MG63 (cell line): ENCODE measurements around the gene STK16. TPM values are rescaled to one million over a fixed set of nuclear protein-coding genes. Genes with fewer than 3 reads are reported as not detected.
"Not testable (repeated sequence)": the region's sequence is repeated elsewhere in the genome, so short reads cannot be mapped to it uniquely, and the experiment has no call there.

Experiments used
- DNase-seq: peaks from one replicate; pipeline ENCODE4 v3.0.0-alpha.2; 2020
- H3K27me3 ChIP-seq: fragments of 250-450 bp; sonication (Bioruptor Pico); 2 replicates; pipeline ENCODE4 v1.5.1; 2020; ENCODE audit warnings: mild to moderate bottlenecking, moderate library complexity
- H3K36me3 ChIP-seq: fragments of 250-450 bp; sonication (Bioruptor Pico); 2 replicates; pipeline ENCODE4 v1.5.1; 2020; ENCODE audit warnings: mild to moderate bottlenecking, moderate library complexity
- H3K4me3 ChIP-seq: fragments of 250-450 bp; sonication (Bioruptor Pico); 2 replicates; pipeline ENCODE4 v1.5.1; 2020; ENCODE audit warnings: mild to moderate bottlenecking, moderate library complexity
- H3K9me3 ChIP-seq: fragments of 250-450 bp; sonication (Bioruptor Pico); 2 replicates; pipeline ENCODE4 v1.5.1; 2020; ENCODE audit warnings: mild to moderate bottlenecking, moderate library complexity
- total RNA-seq: library from RNA; depleted of rRNA; stranded (reverse); fragments of >200 nt; shearing (Covaris generic); gene quantifications from 2 replicates; pipeline ENCODE4 v1.2.3, GENCODE V29; 2014; ENCODE audit warnings: low replicate concordance

The STK16 gene
- total RNA-seq, 1 experiment from 2014 or later, result 26.0 TPM

DNA sequence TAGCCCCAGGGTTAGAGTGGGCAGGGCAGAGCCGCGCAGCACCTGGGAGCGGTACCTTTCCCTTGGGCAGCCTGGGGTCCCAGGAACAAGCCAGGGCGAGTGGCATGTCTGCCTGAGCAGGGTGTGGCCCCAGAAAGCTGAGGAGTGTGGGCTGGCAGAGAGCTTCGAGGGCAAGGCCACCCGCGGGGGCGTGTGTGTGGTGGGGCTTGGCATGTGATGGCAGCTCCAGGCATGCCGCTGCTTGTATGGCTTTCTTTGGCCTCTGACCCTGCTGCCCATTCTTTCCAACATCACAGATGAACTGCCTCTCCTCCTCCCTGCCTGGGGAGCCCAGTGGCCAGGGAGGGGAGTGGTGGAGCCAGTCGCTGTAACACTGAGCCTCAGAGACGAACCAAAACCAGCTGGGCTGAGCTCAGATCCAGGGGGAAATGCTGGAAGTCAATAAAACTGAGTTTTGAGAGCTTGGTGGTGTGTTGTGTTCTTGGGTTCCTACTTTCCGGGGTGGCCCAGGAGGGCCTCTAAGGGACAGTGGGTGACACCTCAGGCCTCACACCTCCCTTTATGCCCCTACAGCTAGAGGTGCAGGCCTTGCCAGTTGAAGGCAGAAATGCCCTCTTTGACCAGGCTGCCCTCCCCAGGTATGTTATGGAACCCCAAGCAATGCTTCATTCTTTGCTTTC is 41.3 kb downstream of the STK16 start:
- Histone ChIP-seq H3K36me3 (peaks cover 20% of the 10 kb centered on the region), H3K27me3 (no peaks in the 10 kb centered on the region), H3K9me3 (no peaks in the 10 kb centered on the region), H3K4me3 (no peak overlapping the region)
- peak; percentile 95 for DNase-seq

DNA sequence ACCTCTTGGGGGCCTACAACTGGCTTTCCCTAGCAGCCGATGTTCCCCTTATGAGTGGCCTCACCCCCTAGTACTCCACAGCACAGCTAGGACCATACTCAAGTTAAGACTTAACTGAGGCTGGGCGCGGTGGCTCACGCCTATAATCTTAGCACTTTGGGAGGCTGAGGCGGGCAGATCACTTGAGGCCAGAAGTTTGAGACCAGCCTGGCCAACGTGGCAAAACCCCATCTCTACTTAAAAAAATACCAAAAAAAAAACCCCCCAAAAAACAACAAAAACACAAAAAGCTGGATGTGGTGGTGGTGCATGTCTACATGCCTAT is 41.8 kb downstream of the STK16 start:
- H3K36me3 ChIP-seq, result peaks cover 20% of the 10 kb centered on the region
- DNase-seq, H3K9me3 ChIP-seq, H3K27me3 ChIP-seq, H3K4me3 ChIP-seq: not testable (repeated sequence)

DNA sequence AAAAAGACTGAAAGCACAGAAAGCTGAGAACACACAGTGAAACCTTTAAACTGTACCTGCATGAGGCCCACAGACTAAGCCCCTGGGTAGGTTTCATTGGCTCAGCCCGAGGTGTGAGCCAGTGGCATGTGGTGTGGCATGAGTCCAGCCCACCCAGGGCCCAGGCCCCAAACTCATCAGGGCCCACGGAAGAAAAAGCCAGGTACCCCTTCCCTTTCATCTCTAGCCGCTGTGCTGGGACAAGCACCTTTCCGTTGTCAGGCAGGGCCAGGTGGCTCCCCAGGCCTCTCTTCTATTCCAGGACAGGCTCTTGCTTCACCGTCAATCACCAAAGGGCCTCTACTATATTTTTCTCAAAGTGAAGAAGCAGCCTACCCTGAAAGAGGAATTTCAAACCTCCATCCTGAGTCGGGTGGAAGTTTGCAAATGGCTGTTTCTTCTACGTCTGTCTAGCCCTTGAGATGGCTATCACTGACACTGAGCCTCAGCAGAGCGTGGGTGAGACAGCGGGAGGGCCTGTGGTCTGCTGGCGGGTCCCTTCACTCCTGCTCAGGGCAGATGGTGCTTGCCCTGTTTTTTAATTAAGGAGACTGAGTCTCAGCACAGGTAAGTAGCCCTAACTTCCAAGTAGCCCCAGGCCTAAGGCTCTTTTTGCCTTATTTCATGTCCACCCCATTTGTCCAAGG is 42.4 kb downstream of the STK16 start:
- no peak for DNase-seq
- Histone ChIP-seq H3K36me3 (peaks cover 17% of the 10 kb centered on the region), H3K27me3 (no peaks in the 10 kb centered on the region), H3K4me3 (no peak overlapping the region), H3K9me3 (no peaks in the 10 kb centered on the region)

DNA sequence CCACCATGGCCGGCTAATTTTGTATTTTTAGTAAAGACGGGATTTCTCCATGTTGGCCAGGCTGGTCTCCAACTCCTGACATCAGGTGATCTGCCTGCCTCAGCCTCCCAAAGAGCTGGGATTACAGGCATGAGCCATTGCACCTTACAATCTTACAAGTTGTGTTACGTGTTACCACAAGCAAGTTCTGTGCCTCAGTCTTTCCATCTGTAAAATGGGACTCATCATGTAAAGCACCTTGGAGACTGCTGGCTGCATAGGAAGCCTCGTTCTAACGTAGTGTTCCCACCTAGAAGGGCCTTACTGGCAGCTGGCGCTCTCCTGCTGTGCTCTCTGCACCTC is 43.9 kb downstream of the STK16 start:
- H3K36me3 ChIP-seq, result peaks cover 11% of the 10 kb centered on the region
- H3K9me3 ChIP-seq, result no peaks in the 10 kb centered on the region
- no peak overlapping the region for H3K4me3 ChIP-seq
- DNase-seq, result no peak
- no peaks in the 10 kb centered on the region for H3K27me3 ChIP-seq

DNA sequence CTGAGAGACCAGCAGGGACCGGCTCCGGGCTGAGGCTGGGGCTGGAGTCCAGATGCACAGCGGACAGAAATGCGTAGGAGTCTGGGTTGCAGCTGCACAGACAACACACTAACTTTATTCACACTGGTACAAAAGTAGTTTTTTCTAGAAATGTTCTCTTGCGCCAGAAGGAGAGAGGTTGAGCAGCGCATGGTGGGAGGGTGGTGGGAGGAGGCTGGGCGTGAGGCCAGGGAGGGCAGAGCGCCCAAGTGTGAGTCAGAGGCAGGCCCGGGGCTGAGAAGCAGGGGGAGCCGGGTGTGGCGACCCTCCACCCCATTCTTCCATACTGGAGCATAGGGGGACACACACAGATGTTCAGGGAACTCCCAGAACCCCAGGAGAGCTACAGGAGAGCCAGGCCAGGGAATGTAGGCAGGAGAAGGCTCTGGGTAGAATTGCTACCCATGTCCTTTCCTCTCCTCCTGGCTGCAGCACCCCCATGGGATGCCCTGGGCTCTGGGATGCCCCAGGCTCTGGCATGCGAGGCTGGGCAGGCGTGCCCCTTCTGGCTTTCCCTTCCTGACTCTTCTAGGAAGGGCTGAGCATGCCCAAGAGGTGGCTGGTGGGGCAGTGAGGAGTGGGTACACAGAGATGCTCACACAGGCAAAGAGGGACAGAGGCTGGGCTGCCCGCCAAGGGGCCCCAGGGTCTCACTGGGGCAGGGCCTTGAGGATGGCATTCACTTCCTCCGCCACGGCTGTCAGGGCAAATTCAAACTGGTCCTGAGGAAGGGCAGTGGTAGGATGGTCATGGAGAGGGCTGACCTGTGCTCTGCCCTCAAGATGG is 44.5 kb downstream of the STK16 start:
- DNase-seq, result peak; percentile 85
- Histone ChIP-seq H3K27me3 (no peaks in the 10 kb centered on the region), H3K9me3 (no peaks in the 10 kb centered on the region), H3K36me3 (peaks cover 11% of the 10 kb centered on the region), H3K4me3 (no peak overlapping the region)

DNA sequence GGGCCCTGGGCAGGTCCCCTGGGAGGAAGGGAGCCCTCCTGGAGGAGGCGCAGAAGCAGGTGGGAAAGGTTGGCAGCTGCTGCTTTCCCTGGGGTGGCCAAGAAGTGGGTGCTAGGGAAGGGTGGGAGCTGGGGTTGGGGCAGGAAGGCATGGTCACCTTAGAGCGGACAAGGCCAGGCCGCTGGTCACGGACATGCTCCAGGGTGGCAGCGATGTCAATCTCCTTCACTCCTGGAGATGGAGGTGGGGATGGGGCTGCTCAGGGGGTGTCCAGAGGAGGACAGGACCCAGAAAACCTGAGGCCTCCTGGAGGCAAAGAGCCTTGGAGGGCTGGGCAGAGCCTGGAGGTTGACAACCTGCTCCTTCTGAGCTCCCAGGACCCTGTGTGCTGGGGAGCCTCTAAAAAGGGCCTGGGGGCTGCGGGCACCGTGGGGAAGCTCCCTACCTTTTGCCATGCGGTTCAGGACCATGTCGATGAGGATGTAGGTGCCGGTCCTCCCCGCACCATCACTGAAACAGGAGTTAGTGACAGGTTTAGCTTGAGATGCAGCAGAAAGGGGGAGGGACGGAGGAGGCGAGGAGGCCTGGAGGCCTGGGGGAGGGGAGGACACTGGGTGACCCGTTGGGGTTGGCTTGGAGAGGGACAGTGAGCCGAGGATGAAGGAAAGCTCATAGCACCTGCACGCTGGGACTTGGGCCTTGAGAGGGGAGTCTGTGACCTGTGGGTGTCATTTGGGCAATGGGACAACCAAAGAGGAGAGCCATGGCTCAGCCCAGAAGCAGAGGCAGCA is 45.3 kb downstream of the STK16 start:
- H3K9me3 ChIP-seq, result no peaks in the 10 kb centered on the region
- peaks cover 7% of the 10 kb centered on the region for H3K36me3 ChIP-seq
- no peak overlapping the region for H3K4me3 ChIP-seq
- DNase-seq, result no peak
- no peaks in the 10 kb centered on the region for H3K27me3 ChIP-seq

DNA sequence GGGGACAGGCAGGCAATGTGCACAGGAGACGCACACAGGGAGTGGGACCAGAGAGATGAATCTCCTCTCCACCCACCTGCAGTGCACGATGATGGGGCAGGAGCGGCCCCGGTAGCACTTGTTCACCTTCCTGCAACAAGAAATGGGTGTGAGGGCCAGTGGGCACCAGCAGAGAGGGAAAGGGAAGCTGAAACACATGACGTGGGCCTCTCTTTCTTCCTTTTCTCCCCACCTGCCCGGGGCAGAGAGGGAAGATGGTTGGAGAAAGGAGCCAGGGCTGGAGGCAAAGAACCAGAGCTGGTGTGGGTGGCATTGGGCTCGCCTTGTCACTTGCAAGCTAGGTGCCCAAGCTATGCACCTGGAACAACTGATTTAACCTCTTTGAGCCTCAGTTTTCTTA is 46.1 kb downstream of the STK16 start:
- peaks cover 4% of the 10 kb centered on the region; the same call in 1 of the 2 replicates for H3K36me3 ChIP-seq

DNA sequence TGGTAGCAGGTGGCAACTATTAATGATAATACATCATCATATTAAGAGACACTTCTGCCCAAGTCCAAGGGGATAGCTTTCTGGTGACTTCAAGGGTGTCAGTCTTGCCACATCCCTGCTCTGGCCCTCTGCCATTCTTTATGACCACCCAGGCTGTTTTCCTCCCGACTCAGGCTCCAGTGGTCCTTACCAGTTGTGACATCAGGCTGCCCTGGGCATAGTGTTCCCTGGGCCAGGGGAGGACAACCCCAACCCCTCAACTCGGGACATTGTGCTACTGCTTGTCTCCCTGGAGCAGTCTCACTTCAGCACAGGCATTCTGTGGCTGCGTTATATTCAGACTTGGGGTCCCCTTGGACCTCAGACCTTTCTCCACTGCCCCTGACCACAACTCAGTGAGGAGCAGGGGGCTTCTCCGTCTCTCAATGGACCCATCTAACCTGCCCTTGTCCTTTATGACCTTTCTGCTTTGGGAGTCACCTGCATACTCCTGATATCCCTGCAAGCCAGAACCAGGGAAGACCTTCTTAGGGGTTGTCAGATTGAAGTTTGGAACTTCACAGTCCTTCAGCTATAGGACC is 46.7 kb downstream of the STK16 start:
- H3K9me3 ChIP-seq, result no peaks in the 10 kb centered on the region
- no peaks in the 10 kb centered on the region for H3K27me3 ChIP-seq
- no peak for DNase-seq
- H3K36me3 ChIP-seq, result peaks cover 1% of the 10 kb centered on the region; the same call in 1 of the 2 replicates
- H3K4me3 ChIP-seq, result no peak overlapping the region

More for the DNA sequence above, 46.1 kb downstream of the STK16 start:
- Histone ChIP-seq H3K9me3 (no peaks in the 10 kb centered on the region), H3K4me3 (no peak overlapping the region), H3K27me3 (no peaks in the 10 kb centered on the region)
- DNase-seq, result no peak

DNA sequence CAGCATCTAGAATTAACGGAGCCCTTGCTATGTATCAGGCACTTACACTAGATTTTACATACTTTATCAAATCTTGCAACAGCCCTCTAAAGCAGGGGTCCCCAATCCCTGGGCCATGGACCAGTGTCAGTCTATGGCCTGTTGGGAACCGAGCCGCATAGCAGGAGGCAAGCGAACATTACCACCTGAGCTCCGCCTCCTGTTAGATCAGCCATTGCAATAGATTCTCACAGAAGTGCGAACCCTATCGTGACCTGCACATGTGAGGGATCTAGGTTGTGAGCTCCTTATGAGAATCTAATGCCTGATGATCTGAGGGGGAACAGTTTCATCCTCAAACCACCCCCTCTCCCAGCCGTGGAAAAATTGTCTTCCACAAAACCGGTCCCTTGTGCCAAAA is 47.3 kb downstream of the STK16 start:
- Histone ChIP-seq H3K9me3 (no peaks in the 10 kb centered on the region), H3K4me3 (no peak overlapping the region), H3K27me3 (no peaks in the 10 kb centered on the region), H3K36me3 (no peaks in the 10 kb centered on the region)
- no peak for DNase-seq

DNA sequence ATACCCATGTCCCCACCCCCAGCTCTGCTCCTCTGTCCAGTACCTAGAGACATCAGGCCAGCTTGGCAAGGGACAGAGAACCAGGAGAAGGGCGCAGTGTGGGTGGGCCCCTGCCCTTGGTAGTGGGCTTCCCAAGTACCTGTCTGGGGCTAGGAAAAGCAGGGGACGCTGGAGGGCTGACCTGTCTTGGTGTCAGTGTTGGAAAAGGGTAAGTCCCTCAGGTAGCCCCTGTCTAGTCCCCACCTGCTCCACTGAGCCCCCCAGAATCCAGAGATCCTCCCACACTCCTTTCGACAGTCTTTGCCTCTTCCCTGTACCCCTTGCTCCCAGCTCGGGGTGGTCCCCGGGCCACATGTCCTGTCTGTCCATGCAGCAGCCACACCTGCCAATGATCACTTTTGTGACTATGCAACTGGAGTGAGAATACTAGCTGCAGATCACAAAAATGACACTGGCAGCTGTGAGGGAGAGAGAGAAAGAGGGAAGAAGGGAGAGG is 48.5 kb downstream of the STK16 start:
- H3K36me3 ChIP-seq, result no peaks in the 10 kb centered on the region
- DNase-seq, result no peak
- H3K27me3 ChIP-seq, result no peaks in the 10 kb centered on the region
- H3K9me3 ChIP-seq, result no peaks in the 10 kb centered on the region
- no peak overlapping the region for H3K4me3 ChIP-seq

DNA sequence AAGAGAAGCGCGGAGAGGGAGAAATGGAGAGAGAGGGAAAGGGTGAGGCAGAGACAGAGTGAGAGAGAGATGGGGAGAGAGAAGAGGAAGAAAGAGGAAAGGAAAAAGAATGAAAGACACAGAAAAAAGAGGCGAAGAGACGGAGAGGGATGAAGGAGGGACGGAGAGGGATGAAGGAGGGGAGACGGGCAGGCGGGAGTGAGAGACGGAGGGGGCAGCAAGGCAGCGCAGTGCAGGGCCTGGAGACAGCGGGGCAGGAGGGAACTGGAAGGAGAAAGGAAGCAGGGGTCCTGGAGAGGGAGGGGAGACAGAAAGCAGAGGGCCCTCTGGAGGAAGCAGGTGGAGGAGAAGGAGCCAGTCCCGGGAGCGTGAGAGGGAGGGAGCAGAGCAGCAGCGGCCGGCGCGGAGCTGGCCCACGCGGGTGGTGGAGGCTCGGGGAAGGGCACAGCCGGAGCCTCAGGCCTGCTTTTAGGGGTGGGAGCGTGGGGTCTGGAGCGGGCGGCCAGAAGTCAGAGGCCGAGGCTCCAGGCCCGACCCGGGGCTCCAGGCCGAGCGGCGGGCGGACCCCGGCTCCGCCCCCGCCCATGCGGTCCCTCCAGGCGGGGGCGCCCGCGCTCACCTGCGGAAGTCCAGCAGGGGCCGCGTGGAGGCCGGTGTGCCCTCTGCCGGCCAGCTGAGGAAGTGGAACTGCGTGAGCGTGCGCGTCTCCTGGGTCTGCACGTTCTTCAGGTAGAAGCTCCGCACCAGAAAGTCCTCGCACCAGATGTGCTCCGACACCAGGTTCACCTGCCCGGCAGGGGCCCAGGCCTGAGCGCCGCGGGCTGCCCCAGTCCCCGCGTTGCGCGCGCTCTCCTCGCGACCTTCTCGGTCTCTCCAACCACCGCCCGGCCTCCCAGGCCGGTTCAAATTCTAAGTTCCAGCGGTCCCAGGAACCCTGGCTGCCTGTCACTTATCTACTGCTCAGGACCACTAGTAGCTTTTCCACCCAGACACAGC is 49.4 kb downstream of the STK16 start:
- H3K9me3 ChIP-seq, result no peaks in the 10 kb centered on the region
- peak; percentile 74 for DNase-seq
- H3K27me3 ChIP-seq, result no peaks in the 10 kb centered on the region

DNA sequence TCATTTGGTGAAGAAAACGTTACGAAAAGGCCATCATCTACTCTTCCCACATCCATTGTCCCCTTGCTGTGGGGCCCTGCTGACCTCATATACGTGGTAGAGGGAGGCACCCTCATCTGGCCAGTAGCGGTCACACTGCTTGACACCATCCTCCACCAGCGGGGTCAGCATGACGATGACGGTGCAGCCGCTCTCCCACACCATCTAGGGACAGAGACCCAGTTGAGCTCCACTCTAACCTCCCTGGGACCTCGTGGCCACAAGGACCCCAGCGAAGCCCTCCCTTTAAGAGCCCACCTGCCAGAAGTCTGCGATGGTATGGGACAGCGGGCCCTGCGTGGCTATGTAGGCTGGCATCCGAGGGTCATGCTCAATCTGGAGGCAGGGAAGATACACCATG is 50.9 kb downstream of the STK16 start:
- peaks cover under 1% of the 10 kb centered on the region; the same call in 1 of the 2 replicates for H3K27me3 ChIP-seq
- H3K4me3 ChIP-seq, result no peak overlapping the region
- DNase-seq, result no peak
- no peaks in the 10 kb centered on the region for H3K9me3 ChIP-seq
- H3K36me3 ChIP-seq, result no peaks in the 10 kb centered on the region

More for the DNA sequence above, 49.4 kb downstream of the STK16 start:
- no peaks in the 10 kb centered on the region for H3K36me3 ChIP-seq
- peak overlapping the region; percentile 32 for H3K4me3 ChIP-seq

DNA sequence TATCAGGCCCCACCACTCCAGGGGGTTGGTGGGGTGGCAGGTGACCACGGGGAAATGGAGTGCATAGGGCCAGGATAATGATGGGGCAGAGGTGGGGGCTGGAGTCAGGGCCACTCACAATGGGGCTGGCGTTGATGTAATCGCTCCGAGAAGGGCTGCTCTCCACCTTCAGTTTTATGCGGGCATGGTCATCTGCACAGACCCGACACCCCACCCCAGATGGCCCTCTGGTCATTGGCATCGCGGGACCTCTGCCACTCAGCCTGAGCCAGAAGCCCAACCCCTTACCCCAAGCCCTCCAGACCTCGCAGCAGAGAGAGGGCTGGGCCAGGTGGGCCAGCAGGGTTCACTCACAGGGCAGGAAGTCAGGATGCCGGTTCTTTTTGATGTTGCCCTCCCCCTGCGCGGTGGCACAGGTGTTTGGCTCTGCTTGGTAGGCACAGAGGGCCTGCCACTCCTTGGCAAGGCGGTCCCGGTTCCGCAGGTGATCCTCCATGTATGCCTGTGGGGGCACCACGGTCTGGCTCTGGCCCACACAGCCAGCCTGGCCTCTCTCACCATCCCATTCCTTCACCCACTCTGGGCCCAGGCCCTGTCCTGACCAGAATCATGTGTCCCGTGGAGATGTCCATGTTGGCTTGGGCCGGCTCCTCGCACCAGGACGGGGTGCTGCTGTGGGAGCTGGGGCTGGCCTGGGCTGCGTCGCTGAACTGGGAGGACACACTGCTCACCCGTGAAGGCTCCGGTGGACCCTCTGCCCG is 51.5 kb downstream of the STK16 start:
- no peak for DNase-seq
- no peaks in the 10 kb centered on the region for H3K36me3 ChIP-seq

DNA sequence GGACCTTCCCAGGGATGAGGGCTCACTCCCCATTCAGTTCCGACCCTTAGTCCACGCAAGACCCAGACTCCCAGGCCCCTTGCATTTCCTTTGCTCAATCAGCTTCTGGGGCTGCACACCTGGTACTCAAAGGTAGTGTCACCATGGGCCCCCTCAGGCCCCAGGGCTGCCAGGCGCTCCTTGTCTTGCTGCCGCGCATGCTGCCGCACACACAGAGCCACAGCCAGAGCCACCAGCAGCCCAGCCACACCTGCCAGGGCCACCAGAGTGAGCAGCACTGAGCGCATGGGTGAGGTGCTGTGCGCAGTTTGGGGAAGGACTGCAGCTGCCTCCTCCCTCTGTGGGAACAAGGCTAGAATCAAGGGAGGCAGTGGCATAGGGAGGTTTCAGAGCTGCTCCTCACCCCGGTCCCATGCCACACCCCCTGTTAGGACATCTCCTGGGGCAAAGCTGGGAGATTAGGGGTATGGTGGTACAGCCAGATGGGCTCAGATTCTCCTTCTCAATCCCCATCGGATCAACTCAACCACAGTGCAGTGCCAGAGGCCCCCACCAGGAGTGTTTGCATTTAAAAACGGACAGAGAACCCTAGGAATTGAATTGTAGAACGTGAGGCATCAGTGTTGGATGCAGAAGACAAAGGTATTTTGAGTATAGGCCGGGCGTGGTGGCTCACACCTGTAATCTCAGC is 52.6 kb downstream of the STK16 start:
- Histone ChIP-seq H3K9me3 (no peaks in the 10 kb centered on the region), H3K4me3 (no peak overlapping the region), H3K36me3 (no peaks in the 10 kb centered on the region), H3K27me3 (peaks cover 3% of the 10 kb centered on the region; the same call in 1 of the 2 replicates)
- DNase-seq, result no peak

More for the DNA sequence above, 51.5 kb downstream of the STK16 start:
- H3K4me3 ChIP-seq, result no peak overlapping the region
- H3K27me3 ChIP-seq, result peaks cover 3% of the 10 kb centered on the region; the same call in 1 of the 2 replicates
- no peaks in the 10 kb centered on the region for H3K9me3 ChIP-seq
